AG09319 (cell line): ENCODE data around the gene ROBO1.

Source experiments
- DNase-seq: peaks from one replicate; pipeline ENCODE4 v3.0.0-alpha.2; 2010; ENCODE audit warnings: low read depth; ENCODE audit errors: extremely low read depth
- CTCF ChIP-seq: IDR thresholded peaks from 2 replicates; pipeline ENCODE4 v1.5.1; 2011; ENCODE audit warnings: low read depth, mild to moderate bottlenecking, inconsistent platforms, low read length, moderate library complexity

ROBO1 gene

DNA sequence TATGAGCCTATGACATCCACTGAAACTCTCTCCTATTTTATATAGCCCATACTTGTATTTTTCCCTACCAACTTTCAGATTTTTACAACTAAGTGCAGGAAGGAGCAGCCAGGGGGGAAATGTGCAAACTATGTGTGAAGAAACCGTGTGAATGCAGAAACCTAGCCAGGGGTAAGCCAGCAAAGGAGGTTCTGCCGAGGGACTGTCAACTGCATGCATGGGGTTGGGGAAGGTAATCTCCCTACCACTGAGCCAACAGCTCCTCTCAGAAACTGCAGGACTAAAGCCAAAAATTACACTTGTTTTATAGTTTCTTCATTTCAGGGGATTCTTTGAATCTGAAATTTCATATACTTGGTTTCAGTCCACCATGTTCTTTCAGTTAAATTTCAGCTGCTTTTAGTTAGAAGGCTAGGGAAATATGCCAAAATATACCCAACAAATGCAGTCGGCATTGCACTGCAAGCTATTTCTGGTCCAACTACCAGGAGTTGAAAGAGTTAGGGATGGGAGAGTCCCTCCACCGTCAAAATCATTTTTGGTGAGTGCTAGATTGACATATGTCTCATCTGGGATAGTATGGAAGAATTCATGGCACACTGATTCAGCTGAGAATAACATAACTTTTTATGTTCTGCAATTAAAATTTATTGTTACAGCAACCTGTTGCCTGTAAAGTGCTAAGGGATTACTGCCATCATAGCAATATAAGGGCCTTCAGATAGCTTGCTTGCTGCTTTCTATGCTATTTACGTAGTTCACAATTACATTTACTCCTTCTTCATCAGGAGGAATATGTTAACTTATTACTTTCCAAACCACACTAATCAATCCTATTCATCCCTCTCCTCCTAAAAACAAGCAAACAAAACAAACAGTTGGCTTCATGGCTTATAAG lies 904.2 kb downstream of the ROBO1 start:
- TF ChIP-seq CTCF = no peak
- no peak for DNase-seq

GRCh38 chr3:78861156-78861555 lies 906.6 kb downstream of the ROBO1 start:
- no peak for TF ChIP-seq CTCF
- no peak for DNase-seq

DNA sequence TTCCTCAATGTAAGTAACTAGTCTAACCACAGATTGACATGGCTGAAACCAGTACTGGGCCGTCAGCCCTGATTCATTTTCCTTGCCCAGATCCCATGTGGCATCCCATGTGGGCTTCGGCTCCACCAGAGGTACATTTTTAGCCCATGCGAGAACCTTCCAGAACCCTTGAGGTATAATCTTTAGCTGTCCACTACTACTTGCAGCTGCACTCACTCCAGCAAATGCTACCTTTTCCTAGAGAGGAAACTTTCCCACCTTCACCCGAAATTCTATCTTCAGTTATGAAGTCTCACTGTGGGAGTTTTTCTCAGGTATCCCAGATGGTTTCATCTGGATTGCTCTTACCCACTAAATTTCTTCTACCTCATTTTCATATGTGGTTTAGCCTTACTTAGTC lies 907.2 kb downstream of the ROBO1 start:
- TF ChIP-seq CTCF = no peak

DNA sequence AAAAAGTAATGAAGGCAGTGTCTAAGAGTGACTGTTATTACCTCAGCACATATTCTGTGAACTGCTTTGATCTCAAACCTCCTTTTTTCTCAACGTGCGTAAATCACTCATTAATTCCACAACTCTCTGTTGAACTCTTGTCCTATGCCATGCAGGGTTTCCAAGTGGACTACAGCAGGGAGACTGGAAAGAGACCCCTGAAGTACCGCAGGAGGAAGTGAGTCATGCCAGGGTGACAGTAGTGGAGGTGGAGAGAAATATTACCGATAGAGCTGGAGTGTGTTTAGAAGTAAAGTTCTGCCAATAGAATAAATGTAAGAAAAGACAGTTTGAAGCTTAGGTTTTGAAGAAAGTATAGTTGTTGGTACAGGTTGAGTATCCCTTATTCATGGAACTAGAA lies 908.9 kb downstream of the ROBO1 start:
- TF ChIP-seq CTCF = no peak
- no peak for DNase-seq

More for the DNA sequence above, 907.2 kb downstream of the ROBO1 start:
- DNase-seq = no peak

- no peak for TF ChIP-seq CTCF
- DNase-seq = no peak
Observed at GRCh38 chr3:78858174-78858573, 909.6 kb downstream of the ROBO1 start.

- no peak; the same call in 1 of the 2 replicates for TF ChIP-seq CTCF
- DNase-seq = no peak
Observed at GRCh38 chr3:78857494-78858111, 910.2 kb downstream of the ROBO1 start.

- DNase-seq = no peak
- no peak for TF ChIP-seq CTCF
Observed at GRCh38 chr3:78856164-78856563, 911.6 kb downstream of the ROBO1 start.
